Suprapubic skin (tissue), 4 donors: Measurements from ENCODE around the gene SYCE3. TPM values are rescaled to one million over a fixed set of nuclear protein-coding genes. Genes with fewer than 3 reads are reported as not detected.

Experiments
- DNase-seq, 2 donors: peaks; one replicate each; pipeline ENCODE4 v3.0.0-alpha.2; 2019; ENCODE audit warnings: low spot score in 2 of 2
- H3K27ac ChIP-seq: fragments of 200-600 bp; sonication (generic); one replicate; pipeline ENCODE4 v1.5.1; 2019
- H3K27me3 ChIP-seq: fragments of 200-600 bp; sonication (generic); one replicate; pipeline ENCODE4 v1.5.1; 2019
- H3K36me3 ChIP-seq: fragments of 200-600 bp; sonication (generic); one replicate; pipeline ENCODE4 v1.5.1; 2019
- H3K4me1 ChIP-seq: fragments of 200-600 bp; sonication (generic); one replicate; pipeline ENCODE4 v1.5.1; 2019
- H3K4me3 ChIP-seq: fragments of 200-600 bp; sonication (generic); one replicate; pipeline ENCODE4 v1.5.1; 2019; ENCODE audit warnings: mild to moderate bottlenecking
- H3K9me3 ChIP-seq: fragments of 200-600 bp; sonication (generic); one replicate; pipeline ENCODE4 v1.5.1; 2019
- CTCF ChIP-seq, 2 donors: fragments of 200-600 bp in 1 of 2; fragments of 450-650 bp in 1 of 2; sonication (generic) in 1 of 2; IDR thresholded peaks; one replicate each; pipeline ENCODE4 v1.5.1; 2016 to 2019; ENCODE audit warnings: antibody characterized with exemption in 2 of 2, mild to moderate bottlenecking in 1 of 2, moderate library complexity in 1 of 2
- EP300 ChIP-seq: sonication (generic); formaldehyde crosslinking; IDR thresholded peaks from one replicate; pipeline ENCODE4 v1.6.1; 2017; ENCODE audit warnings: antibody characterized with exemption
- POLR2A ChIP-seq, 2 donors: fragments of 450-650 bp; IDR thresholded peaks; one replicate each; pipeline ENCODE4 v1.6.1; 2017; ENCODE audit warnings: antibody characterized with exemption in 2 of 2, mild to moderate bottlenecking in 2 of 2, moderate library complexity in 2 of 2
- POLR2AphosphoS5 ChIP-seq, 3 donors: sonication (generic); formaldehyde crosslinking; IDR thresholded peaks; one replicate each; pipeline ENCODE4 v1.6.1; 2017; ENCODE audit warnings: antibody characterized with exemption in 3 of 3
- WGBS: methylation state at CpG from one replicate; pipeline ENCODE4 v1.1.5; 2018; 5-methylcytosine and 5-hydroxymethylcytosine counted together
- total RNA-seq, 4 donors: library from RNA; depleted of rRNA; stranded (reverse); fragments of >200 nt; gene quantifications; one replicate each; pipeline ENCODE4 v1.1.0, GENCODE V29; 2016

Gene SYCE3
- total RNA-seq, 4 donors from 2014 or later = not detected

GRCh38 chr22:50506611-50507420 lies 55.9 kb downstream of the SYCE3 start:
- peak in 1 of 2 donors; percentile 82 for DNase-seq
- 3% methylated on average over 6 of the region's 21 CpGs for WGBS
- Histone ChIP-seq H3K4me1 (peaks cover 46% of the 10 kb centered on the region), H3K4me3 (peak overlapping the region; percentile 81), H3K9me3 (no peaks in the 10 kb centered on the region), H3K36me3 (peaks cover 47% of the 10 kb centered on the region), H3K27me3 (no peaks in the 10 kb centered on the region), H3K27ac (peak overlapping the region; percentile 76)
- TF ChIP-seq CTCF (IDR thresholded peaks at IDR 0.05) (no peak), EP300 (no peak), POLR2A (IDR thresholded peaks at IDR 0.05) (no peak), POLR2AphosphoS5 (IDR thresholded peaks at IDR 0.05) (no peak)

- TF ChIP-seq CTCF (IDR thresholded peaks at IDR 0.05) (no peak), POLR2AphosphoS5 (IDR thresholded peaks at IDR 0.05) (no peak), POLR2A (IDR thresholded peaks at IDR 0.05) (no peak), EP300 (no peak)
- Histone ChIP-seq H3K4me1 (peaks cover 44% of the 10 kb centered on the region), H3K4me3 (peak overlapping the region; percentile 81), H3K9me3 (no peaks in the 10 kb centered on the region), H3K27ac (no peak overlapping the region), H3K27me3 (no peaks in the 10 kb centered on the region), H3K36me3 (peaks cover 43% of the 10 kb centered on the region)
- DNase-seq = peak in 1 of 2 donors; percentile 73
- WGBS = 100% methylated on average over 1 of the region's 41 CpGs
Observed at GRCh38 chr22:50505776-50506610, 56.7 kb downstream of the SYCE3 start.

GRCh38 chr22:50505276-50505775 lies 57.4 kb downstream of the SYCE3 start:
- Histone ChIP-seq H3K4me3 (no peak overlapping the region), H3K9me3 (no peaks in the 10 kb centered on the region), H3K36me3 (peaks cover 38% of the 10 kb centered on the region), H3K27ac (no peak overlapping the region), H3K4me1 (peaks cover 44% of the 10 kb centered on the region), H3K27me3 (no peaks in the 10 kb centered on the region)
- TF ChIP-seq POLR2AphosphoS5 (IDR thresholded peaks at IDR 0.05) (no peak), CTCF (IDR thresholded peaks at IDR 0.05) (no peak), EP300 (no peak), POLR2A (IDR thresholded peaks at IDR 0.05) (no peak)
- DNase-seq = peak; percentile 53 to 75
- no CpG with 5 or more reads among the region's 14 CpGs for WGBS

- TF ChIP-seq EP300 (no peak), CTCF (IDR thresholded peaks at IDR 0.05) (no peak), POLR2A (IDR thresholded peaks at IDR 0.05) (no peak)
- WGBS = 85% methylated on average over 15 of the region's 44 CpGs
- no peak overlapping the region for H3K27ac ChIP-seq
- H3K4me3 ChIP-seq = no peak overlapping the region
- peak; percentile 68 to 79 for DNase-seq
- peaks cover 41% of the 10 kb centered on the region for H3K4me1 ChIP-seq
- no peaks in the 10 kb centered on the region for H3K9me3 ChIP-seq
- peaks cover 37% of the 10 kb centered on the region for H3K36me3 ChIP-seq
- H3K27me3 ChIP-seq = no peaks in the 10 kb centered on the region
Observed at GRCh38 chr22:50504369-50505211, 58.1 kb downstream of the SYCE3 start.
